GM11168 (cell line): ENCODE data around the gene MCEE.

Experiments used
- in situ Hi-C: fragments of 300-500 bp; cut with MboI; formaldehyde crosslinking; loops from one replicate; pipeline ENCODE4 v1.12.0; 2022; ENCODE audit warnings: low sequenced_read_pairs; ENCODE audit not compliant: unreplicated experiment

The MCEE gene

DNA sequence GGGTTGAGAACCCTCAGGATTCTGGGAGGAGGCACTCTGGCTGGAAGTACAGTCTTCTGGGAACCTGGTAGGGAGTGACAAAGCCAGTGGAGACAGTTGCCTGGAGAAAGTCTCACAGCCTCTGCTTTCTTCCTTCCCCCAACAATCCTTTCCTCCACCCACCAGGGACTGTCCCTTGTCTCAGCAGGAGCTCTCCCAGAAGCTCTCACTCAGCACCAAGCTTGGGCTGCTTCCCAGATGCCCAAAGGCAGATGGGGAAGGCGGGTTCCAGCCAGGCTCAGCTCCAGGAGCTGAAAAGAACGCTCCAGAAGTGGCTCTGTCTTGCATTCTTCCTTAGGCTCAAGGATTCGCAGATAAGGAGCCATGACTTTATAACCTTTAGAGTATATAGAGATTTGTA, 69.2 kb downstream of the MCEE start:
- in situ Hi-C loops: no loop called here

DNA sequence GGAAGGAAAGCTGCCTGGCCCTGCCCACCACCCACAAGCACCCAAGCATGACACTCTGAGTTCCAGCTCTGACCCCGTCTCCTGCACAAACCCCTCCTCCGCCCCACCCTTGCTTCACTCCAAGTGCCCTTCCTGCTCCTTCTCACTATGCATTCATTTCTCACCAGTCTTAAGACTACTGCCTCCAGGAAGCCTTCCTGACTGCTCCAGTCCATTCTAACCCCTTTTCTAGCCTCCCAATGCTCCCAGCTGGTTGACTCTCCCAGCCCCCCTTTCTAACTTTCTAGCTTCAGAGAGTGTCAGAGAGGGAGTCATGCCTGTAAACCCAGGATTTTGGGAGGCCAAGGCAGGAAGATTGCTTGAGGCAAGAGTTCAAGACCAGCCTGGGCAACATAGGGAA, 69.8 kb downstream of the MCEE start:
- in situ Hi-C loops: no loop called here
